PC-9 (cell line): ENCODE results near the gene VWA5A. TPM values are rescaled to one million over a fixed set of nuclear protein-coding genes. Genes with fewer than 3 reads are reported as not detected.

Experiments
- BruUV-seq: library from RNA; stranded (reverse); fragments of 400-500 nt; replicated peaks from 2 replicates; lab custom pipeline; 2021; lab: Mats Ljungman, UMichigan
- CTCF ChIA-PET: fragments of 300-600 bp; sonication (Branson Sonifier 250); formaldehyde crosslinking; loops from one replicate; lab custom pipeline; 2022; ENCODE audit warnings: antibody characterized with exemption; lab: Charles Lee
- POLR2A ChIA-PET: fragments of 300-600 bp; sonication (Branson Sonifier 250); formaldehyde crosslinking; loops from one replicate; lab custom pipeline; 2022; ENCODE audit warnings: antibody characterized with exemption; ENCODE audit not compliant: unreplicated experiment; lab: Charles Lee
- DNase-seq, 2 experiments: peaks; one replicate each; pipeline versions ENCODE4 v3.0.0 to v3.0.0-alpha.2; 2015 to 2022; ENCODE audit warnings: mixed read lengths in 1 of 2
- H2AFZ ChIP-seq: fragments of 200-600 bp; sonication (generic); 2 replicates; pipeline ENCODE4 v1.8.1; 2017; ENCODE audit warnings: antibody characterized with exemption
- H3F3A ChIP-seq: fragments of 200-600 bp; sonication (generic); 2 replicates; pipeline ENCODE4 v1.8.1; 2017; ENCODE audit warnings: antibody characterized with exemption, mild to moderate bottlenecking, low read depth; ENCODE audit not compliant: insufficient read depth
- H3K27ac ChIP-seq: fragments of 200-600 bp; sonication (generic); 2 replicates; pipeline ENCODE4 v1.6.1; 2016; ENCODE audit warnings: mixed run types
- H3K27me3 ChIP-seq: fragments of 200-600 bp; sonication (generic); 2 replicates; pipeline ENCODE4 v1.6.1; 2016; ENCODE audit warnings: low read depth, mixed run types; ENCODE audit not compliant: insufficient read depth
- H3K36me3 ChIP-seq: fragments of 200-600 bp; sonication (generic); 2 replicates; pipeline ENCODE4 v1.6.1; 2016; ENCODE audit warnings: low read depth, mixed run types
- H3K4me1 ChIP-seq: fragments of 200-600 bp; sonication (generic); replicated peaks from 2 replicates; pipeline ENCODE4 v1.6.1; 2016; ENCODE audit warnings: mixed run types; ENCODE audit not compliant: insufficient read depth
- H3K4me2 ChIP-seq: fragments of 200-600 bp; sonication (generic); 2 replicates; pipeline ENCODE4 v1.6.1; 2017; ENCODE audit warnings: mixed run types
- H3K4me3 ChIP-seq: fragments of 200-600 bp; sonication (generic); 2 replicates; pipeline ENCODE4 v1.6.1; 2016; ENCODE audit warnings: mixed run types
- H3K79me2 ChIP-seq: fragments of 200-600 bp; sonication (generic); 2 replicates; pipeline ENCODE4 v1.6.1; 2017; ENCODE audit warnings: low read depth, mixed run types
- H3K9me2 ChIP-seq: fragments of 200-600 bp; sonication (generic); 2 replicates; pipeline ENCODE4 v1.8.1; 2017; ENCODE audit warnings: mild to moderate bottlenecking; ENCODE audit not compliant: insufficient read depth
- H3K9me3 ChIP-seq: fragments of 200-600 bp; sonication (generic); 2 replicates; pipeline ENCODE4 v1.8.1; 2016; ENCODE audit warnings: low read depth; ENCODE audit not compliant: insufficient read depth
- H4K20me1 ChIP-seq: fragments of 200-600 bp; sonication (generic); 2 replicates; pipeline ENCODE4 v1.8.1; 2017; ENCODE audit not compliant: insufficient read depth
- EZH2 ChIP-seq: fragments of 200-600 bp; sonication (generic); IDR thresholded peaks from 2 replicates; pipeline ENCODE4 v1.8.0; 2017; ENCODE audit warnings: antibody characterized with exemption, low read depth
- intact Hi-C: fragments of 100-400 bp; cut with micrococcal nuclease; formaldehyde crosslinking; loops from one replicate; pipeline ENCODE4 v1.10.0; 2022; ENCODE audit not compliant: unreplicated experiment
- total RNA-seq: library from RNA; stranded (reverse); gene quantifications from 2 replicates; pipeline ENCODE4 v1.2.3, GENCODE V29; 2021
- TF ChIP-seq, protein P1 (sequence below): fragments of 200-600 bp; sonication (generic); conservative IDR thresholded peaks from 2 replicates; pipeline ENCODE4 v1.6.1; 2017; ENCODE audit warnings: mixed run types, antibody characterized with exemption, mild to moderate bottlenecking, moderate library complexity

The VWA5A gene
- total RNA-seq, 1 experiment from 2014 or later: 2.7 TPM

DNA sequence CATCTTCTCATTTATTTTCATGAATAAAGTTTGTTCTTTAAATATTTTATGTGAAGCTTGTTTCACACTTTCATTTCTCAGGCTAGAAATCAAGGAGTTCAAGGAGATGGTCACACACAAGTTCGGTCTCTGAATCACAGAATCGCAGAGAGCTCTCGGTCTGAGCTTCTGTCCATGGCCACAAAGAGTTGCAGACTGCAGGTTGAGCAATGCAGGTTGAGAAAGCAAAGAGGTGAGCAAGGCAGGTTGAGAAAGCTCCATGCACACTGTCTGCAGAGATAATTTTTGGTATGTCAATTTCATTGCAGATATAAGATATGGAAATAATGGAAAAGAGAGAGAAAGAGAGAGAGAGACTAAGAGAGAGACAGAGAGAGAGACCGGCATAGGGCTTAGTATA is 32.9 kb upstream of the VWA5A start:
- H3K79me2 ChIP-seq: no peaks in the 10 kb centered on the region
- H3K27me3 ChIP-seq: peaks cover 15% of the 10 kb centered on the region
- peaks cover 3% of the 10 kb centered on the region; the same call in 1 of the 2 replicates for H3K4me1 ChIP-seq
- H3F3A ChIP-seq: no peaks in the 10 kb centered on the region
- ChIA-PET CTCF (no interaction called here), POLR2A (no interaction called here)
- no peak for TF ChIP-seq EZH2
- TF ChIP-seq, protein P1, sequence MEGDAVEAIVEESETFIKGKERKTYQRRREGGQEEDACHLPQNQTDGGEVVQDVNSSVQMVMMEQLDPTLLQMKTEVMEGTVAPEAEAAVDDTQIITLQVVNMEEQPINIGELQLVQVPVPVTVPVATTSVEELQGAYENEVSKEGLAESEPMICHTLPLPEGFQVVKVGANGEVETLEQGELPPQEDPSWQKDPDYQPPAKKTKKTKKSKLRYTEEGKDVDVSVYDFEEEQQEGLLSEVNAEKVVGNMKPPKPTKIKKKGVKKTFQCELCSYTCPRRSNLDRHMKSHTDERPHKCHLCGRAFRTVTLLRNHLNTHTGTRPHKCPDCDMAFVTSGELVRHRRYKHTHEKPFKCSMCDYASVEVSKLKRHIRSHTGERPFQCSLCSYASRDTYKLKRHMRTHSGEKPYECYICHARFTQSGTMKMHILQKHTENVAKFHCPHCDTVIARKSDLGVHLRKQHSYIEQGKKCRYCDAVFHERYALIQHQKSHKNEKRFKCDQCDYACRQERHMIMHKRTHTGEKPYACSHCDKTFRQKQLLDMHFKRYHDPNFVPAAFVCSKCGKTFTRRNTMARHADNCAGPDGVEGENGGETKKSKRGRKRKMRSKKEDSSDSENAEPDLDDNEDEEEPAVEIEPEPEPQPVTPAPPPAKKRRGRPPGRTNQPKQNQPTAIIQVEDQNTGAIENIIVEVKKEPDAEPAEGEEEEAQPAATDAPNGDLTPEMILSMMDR: no peak
- no peak overlapping the region for H3K27ac ChIP-seq
- H4K20me1 ChIP-seq: no peaks in the 10 kb centered on the region
- H3K36me3 ChIP-seq: no peaks in the 10 kb centered on the region
- no peak overlapping the region for H3K4me3 ChIP-seq
- no peak overlapping the region for H3K4me2 ChIP-seq
- H3K9me2 ChIP-seq: no peaks in the 10 kb centered on the region
- BruUV-seq: no TSS peak
- DNase-seq: no peak
- intact Hi-C loops: no loop called here
- H2AFZ ChIP-seq: no peak overlapping the region
- no peaks in the 10 kb centered on the region for H3K9me3 ChIP-seq

DNA sequence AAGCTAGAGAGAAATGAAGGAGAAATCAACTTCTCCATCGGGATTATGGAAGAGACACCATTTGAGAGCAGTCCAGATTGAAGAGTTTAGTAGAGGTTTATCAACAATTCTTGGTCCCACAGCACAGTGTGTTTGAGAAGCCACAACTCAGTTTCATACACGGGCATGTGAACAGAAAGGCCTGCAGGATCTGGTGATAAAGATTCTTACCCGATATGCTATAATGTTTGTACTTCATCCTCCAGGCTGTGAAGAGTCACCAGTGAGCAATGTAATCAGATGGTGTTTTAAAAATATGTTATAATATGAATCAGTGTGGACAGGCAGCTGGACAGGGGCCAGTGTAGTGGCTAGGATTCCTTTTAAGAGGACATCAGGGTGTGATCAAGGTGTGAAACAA is 29.7 kb upstream of the VWA5A start:
- intact Hi-C loops: no loop called here
- TF ChIP-seq, protein P1: no peak
- no peak for TF ChIP-seq EZH2
- POLR2A ChIA-PET: no interaction called here
- H3K4me1 ChIP-seq: no peaks in the 10 kb centered on the region
- 0 out of 2 replicates have a peak overlapping the region, but pooled peaks have one; percentile 48 for H2AFZ ChIP-seq
- H3K27ac ChIP-seq: no peak overlapping the region
- H3K4me3 ChIP-seq: no peak overlapping the region
- H3K9me3 ChIP-seq: no peaks in the 10 kb centered on the region
- H3K27me3 ChIP-seq: peaks cover 7% of the 10 kb centered on the region; the same call in 1 of the 2 replicates
- H3F3A ChIP-seq: no peaks in the 10 kb centered on the region
- H3K4me2 ChIP-seq: no peak overlapping the region
- H4K20me1 ChIP-seq: no peaks in the 10 kb centered on the region
- no peaks in the 10 kb centered on the region for H3K79me2 ChIP-seq
- no peaks in the 10 kb centered on the region for H3K9me2 ChIP-seq
- DNase-seq: no peak
- CTCF ChIA-PET: no interaction called here
- no peaks in the 10 kb centered on the region for H3K36me3 ChIP-seq
- no TSS peak for BruUV-seq

DNA sequence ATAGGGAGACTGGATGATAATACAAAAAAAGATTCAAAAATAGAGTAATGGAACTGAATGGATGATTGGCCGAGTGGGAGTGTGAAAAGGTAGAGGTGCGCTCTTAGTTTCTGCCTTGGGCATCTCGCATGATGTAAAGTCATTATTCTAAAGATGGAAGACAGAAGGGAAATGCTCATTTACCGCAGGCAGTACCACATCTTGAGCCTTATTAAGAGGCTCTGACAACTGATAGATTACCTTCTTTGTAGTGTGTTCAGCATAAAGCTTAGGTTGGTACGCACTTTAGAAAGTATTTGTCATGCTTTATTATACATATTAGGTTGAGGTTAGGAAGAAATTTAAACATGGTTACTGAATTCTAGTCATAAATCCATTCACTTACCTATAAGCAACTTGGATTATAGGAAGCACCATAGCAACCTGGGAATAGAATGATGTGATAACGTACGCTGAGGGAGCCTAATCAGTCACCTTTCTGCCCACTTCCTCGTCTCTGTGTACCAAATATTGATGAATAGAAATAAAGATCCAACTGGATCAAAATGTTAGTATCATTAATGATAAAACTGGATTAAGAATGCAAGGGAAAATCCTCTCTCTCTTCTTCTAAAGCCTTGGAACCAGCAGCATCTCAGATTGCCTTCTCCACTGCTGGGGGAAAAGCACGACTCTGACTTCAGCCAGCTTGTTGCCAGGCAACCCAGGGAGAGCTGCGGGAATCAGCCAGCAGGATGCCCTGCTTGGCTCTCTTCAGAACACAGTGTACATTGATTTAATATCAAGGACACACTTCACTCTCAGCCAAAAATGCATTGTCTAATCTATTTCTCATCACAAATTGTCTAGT is 29.0 kb upstream of the VWA5A start:
- no peaks in the 10 kb centered on the region for H3K9me3 ChIP-seq
- no TSS peak for BruUV-seq
- CTCF ChIA-PET: no interaction called here

More for the DNA sequence above, 29.0 kb upstream of the VWA5A start:
- Histone ChIP-seq H2AFZ (no peak overlapping the region), H3F3A (no peaks in the 10 kb centered on the region), H3K27ac (no peak overlapping the region), H3K9me2 (no peaks in the 10 kb centered on the region), H4K20me1 (no peaks in the 10 kb centered on the region), H3K4me3 (no peak overlapping the region), H3K4me1 (no peaks in the 10 kb centered on the region), H3K27me3 (peaks cover 7% of the 10 kb centered on the region; the same call in 1 of the 2 replicates), H3K4me2 (no peak overlapping the region), H3K36me3 (no peaks in the 10 kb centered on the region), H3K79me2 (no peaks in the 10 kb centered on the region)
- intact Hi-C loops: no loop called here
- DNase-seq: no peak
- no peak for TF ChIP-seq EZH2
- TF ChIP-seq, protein P1: no peak
- POLR2A ChIA-PET: no interaction called here
